Astrocyte (in vitro differentiated cells and primary cell): ENCODE measurements around the gene NXN.

Experiments used
- CTCF ChIP-seq: IDR thresholded peaks from 2 replicates; pipeline ENCODE4 v1.5.1; 2011; ENCODE audit warnings: low read depth, mild to moderate bottlenecking, inconsistent platforms, low read length, moderate library complexity; ENCODE audit not compliant: insufficient read depth
- EZH2 ChIP-seq: IDR thresholded peaks from 2 replicates; pipeline ENCODE4 v1.6.1; 2012; ENCODE audit warnings: mild to moderate bottlenecking, low read length, inconsistent platforms; ENCODE audit not compliant: insufficient read depth

- no peak for TF ChIP-seq CTCF
- TF ChIP-seq EZH2 = no peak
Observed at GRCh38 chr17:774313-774584, 205.3 kb downstream of the NXN start.
